Glomerular endothelial cell (primary cell): ENCODE data around the gene BGN. TPM values are rescaled to one million over a fixed set of nuclear protein-coding genes. Genes with fewer than 3 reads are reported as not detected.

Experiments
- DNase-seq: peaks from one replicate; pipeline ENCODE4 v3.0.0-alpha.2; 2011; ENCODE audit warnings: low read depth, low spot score; ENCODE audit errors: extremely low read depth
- total RNA-seq: library from RNA; depleted of rRNA; stranded (reverse); fragments of >200 nt; gene quantifications from 2 replicates; pipeline ENCODE4 v1.2.3, GENCODE V29; 2015

Gene BGN
- total RNA-seq, 1 donor from 2014 or later, result 166 TPM

DNA sequence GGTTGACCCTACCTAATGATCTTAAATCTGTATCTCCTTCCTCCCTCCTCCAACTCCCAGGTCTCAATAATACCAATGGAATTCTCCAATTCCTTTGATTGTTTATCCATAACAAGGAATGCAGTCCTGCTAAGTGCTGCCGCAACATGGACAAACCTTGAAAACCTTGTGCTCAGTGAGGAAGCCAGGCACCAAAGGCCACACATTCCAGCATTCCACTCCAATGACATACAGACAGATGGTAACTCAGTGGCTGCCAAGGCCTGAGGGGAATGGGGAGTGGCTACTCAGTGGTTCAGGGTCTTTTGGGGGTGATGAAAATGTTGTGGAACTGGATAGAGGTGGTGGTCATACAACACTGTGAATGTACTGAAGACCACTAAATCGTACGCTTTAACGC is 34.8 kb upstream of the BGN start:
- DNase-seq, result no peak

DNA sequence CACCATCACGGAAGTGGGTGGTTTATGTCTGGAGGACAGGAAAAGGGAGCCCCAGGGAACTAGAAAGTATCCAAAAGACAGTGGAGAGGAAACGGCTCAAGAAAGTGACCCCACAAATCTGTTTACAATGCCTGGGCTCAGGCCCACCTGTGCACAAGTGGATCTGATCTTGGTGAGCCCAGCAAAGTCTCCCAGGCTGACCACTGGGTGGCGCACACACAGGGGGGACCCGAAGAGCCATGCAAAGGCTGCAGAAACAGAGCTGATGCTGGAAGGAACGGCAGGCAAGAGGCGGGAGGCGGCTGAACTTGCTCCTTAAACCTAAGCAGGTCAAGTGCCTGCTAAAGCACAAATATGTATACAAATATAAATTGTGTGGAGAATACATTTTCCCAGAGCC is 34.0 kb upstream of the BGN start:
- DNase-seq, result no peak

DNA sequence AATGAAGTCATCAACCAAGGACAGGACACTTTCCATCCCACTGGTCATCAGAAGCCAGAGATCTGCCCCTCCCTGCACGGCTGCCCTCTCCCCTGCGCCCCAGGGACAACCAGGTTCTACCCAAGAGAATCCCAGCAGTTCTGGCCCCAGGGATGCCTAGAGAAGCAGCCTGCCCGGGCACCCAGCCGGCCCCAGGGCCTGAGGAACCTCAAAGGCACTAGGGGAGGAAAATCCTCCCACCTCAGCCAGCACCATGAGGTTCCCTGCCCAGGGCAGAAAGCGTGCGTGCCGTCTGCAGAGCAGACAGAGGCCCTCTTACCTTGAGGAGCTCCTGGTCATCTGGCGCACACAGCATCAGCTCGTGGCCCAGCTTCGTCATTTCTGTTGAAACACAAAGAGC is 32.5 kb upstream of the BGN start:
- no peak for DNase-seq

DNA sequence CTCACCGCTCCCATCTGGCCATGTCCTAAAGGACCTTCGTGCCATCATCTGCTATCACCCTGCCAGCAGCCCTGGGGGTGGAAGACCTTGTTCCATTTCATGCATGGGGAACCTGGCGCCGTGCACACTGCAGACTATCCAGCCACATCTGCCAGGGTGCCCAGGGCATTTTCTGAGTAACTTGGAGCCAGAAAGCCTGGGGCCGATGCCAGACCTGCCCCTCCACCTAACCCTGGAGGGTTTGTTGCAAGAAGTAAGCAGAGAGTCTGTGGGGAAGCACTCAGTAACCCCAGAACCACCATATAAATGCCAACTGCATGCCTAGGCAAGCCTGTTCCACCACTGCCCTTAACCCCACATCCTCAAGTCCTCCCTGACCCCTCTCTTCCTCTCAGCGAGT is 31.7 kb upstream of the BGN start:
- DNase-seq, result no peak

DNA sequence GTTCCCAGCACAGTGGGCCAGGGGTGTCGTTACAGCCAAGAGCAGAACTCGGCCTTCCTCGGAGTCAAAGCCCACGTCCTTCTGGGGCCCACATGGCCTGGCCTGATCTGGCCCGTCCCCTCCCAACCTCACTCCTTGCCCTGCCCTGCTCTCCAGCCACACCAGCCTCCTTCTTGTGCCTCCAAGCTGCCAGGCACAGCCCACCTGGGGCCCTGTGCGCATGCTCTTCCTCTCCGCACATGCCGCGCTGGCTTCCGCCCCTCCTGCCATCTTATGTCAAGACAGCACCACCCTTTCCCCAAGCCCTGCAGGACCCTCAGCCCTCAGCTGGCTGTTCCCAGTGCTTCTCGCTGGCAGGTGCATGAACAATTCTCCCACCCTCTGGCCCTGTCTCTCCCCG is 31.2 kb upstream of the BGN start:
- no peak for DNase-seq

DNA sequence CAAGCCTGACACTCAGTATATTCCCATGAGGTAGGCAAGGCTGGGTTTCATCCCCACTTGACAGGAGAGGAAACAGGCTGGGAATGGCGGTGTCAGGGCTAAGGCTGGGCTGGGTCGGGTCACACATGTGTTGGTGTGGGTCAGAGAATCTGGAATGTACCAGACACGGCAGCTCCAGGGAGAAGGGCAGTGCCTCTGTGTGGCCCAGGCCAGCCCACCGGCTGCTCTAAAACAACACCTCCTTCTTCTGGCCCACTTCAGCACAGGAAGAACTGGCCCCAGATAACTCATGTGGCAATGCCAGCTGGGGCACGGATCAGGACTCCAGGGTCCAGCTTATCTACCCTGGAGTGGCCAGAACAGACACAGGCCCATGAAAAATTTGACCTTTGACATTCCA is 30.7 kb upstream of the BGN start:
- DNase-seq, result no peak

DNA sequence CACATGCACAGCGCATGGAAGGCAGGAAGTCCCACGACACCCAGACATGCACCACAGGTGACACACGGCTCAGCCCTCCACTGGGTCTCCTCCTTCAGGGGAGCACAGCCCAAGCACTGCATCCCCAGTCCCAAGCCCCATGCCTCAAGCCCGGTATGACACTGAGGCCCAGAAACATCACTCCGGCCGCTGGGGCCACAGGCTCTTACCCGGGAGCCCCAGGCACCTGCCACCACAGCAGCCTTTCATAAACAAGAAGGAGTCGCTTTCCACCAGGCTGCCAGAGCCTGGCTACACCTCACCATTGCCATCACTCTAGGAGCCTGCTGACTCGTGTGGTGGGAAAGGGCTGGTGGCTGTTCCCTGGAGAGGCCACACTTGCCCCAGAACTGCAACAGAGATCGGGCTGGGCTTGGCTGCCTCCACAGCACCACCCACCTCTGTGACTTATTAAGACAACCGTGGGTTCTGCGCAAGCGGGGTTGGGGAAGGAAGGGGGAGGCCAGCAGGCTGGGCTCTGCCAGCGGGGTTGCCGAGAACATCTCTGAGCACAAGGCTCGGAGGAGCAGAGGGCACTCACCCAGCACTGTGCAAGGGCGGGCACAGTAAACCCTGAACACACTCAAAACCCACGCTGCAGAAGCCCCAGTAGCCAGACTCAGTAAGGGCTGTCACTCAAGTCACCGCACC is 28.9 kb upstream of the BGN start:
- no peak for DNase-seq

DNA sequence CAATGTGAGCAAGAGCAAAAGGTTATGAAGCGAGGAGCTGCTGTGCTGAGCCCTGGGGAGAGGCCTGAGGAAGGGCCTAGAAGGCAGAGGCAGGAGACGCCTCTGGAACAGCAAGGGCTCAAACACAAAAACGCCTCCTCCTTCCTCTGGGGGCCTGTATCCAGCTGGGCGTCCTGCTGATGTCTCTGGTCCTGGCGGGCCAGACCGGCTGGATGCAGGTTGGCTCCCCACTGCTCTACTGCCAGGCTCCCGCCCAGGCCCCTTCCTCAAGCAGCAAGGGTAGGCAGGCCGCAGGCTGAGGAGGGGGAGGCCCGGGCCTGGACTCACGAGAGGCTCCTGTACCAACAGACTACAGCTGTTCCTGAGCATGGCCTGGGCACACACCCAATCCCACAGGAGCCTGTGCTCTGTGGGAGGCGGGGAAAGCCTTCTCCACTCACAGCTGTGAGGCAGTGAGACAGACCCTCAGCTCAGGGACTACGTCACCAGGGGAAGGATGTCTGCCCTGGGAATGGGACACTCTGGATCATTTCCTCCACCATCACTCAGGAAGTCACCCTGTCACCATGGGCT is 26.7 kb upstream of the BGN start:
- no peak for DNase-seq

DNA sequence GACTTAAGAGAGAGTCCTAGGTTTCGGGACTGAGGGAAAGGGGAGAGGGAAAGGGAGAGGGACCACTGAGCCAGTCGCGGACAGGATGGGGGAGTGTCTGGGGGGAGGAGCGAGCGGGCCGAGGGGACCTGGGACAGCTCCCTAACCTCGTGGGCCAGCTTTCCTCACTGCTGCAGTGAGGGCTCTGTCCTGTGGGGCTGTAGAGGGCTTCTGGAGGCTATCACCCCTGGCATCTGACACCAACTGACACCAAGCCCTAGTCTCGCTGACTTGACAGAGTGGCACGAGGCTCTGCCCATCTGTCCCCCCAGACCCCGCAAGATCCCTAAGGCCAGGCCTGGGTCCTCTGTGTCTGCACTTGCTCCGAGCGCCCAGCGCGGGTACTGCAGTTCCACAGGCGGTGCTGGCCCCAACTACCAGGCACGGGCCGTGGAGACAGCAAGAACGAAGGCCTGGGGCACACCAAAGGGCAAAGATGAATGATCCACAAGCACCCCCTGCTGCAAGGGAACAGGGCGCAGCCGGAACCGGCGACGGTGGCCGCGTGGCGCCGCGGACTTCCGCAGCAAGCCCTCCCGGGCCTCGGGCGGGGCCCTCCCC is 24.9 kb upstream of the BGN start:
- no peak for DNase-seq

DNA sequence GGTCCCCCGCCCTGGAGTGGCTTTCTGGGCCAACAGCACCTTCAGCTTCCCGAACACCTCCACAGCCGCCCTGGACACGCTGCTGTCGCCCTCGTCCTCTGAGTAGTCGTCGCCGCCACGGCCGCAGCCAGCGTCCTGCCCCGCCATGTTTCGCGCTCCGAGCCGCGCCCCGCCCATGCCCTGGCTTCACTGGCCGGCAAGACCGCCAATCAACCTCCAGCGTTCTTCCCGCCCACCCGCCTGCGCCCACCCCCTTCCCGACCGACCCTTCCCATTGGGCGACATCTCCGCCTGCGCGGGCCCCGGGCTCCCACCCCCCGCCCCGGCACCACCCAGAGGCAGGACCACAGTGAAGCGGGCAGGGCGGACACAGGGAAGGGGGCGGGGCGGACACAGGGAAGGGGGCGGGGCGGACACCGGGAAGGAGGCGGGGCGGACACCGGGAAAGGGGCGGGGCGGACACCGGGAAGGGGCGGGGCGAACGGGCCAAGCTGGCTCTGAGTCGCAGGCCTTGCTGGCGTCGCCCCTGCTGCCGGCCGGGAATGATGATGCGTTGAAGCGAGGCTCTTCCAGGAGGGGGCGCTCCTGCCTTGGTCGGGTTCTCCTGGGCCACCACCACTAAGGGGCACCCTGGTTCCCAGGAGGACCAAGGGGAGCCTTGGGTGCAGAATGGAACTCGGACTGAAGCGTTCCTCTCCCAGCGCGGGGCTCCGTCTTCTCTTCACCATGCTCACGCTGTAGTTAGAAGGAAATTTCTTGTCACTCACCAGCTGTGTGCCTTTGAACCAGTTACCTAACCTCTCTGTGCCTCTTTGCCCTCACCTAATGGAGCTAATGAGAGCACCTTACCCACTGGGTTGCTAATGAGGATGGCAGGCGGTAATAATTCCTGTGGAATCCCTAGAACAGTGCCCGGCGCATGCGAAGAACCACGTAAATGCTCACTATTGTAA is 24.1 kb upstream of the BGN start, which contains the start of gene HAUS7:
Gene HAUS7, minus strand, starts transcription at position 166 of the 953 bp plus-strand sequence. Its CDS starts 19 bp downstream, at position 147.
- no peak for DNase-seq

DNA sequence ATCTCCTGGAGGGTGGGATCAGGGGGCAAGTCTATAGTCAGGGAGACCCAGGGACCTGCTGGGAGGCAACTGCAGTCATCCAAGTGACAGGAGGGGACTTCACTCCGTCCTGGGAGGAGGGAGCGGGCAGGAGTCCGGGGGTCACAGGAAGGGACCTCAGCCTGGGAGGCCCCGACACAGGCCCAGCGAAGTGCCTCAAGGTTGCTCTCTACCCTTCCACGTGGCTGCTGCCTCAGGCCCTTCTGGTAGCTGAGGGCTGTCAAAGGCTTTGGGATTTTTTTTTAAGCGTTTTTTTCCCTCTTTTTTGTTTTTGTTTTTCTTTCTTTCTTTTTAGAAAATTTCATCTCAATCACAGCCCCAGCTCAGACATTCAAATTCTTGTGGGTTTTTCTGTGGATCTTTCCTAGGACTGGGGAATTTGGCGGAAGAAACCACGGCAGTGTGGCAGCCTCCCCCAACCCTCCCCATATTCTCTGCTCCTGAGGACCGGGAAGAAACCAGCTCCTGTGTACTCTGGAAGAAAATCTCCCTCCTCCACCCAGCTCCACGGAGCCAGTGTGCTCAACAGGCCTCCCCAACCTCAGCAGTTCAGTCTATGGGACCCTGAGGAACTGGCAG is 23.0 kb upstream of the BGN start:
- no peak for DNase-seq

DNA sequence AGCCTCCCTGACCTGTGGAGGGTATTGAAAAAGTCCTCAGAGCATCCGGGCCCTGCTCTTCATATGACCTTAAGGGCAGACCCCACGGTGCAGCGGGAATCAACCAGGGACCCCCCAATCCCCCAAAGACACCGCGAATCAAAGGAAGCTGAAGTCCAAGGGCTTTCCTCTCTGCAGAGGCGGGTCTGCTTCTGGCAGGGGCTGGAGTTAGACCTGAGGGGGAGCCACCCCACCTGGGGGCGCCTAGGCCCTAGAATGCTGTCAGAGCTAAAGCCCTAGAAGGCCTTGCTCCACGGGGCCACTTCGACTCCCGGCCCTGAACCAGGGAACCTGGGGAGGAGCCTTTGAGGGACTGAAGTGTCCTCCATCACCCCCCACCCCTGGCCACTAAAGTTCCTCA is 21.7 kb upstream of the BGN start:
- no peak for DNase-seq

DNA sequence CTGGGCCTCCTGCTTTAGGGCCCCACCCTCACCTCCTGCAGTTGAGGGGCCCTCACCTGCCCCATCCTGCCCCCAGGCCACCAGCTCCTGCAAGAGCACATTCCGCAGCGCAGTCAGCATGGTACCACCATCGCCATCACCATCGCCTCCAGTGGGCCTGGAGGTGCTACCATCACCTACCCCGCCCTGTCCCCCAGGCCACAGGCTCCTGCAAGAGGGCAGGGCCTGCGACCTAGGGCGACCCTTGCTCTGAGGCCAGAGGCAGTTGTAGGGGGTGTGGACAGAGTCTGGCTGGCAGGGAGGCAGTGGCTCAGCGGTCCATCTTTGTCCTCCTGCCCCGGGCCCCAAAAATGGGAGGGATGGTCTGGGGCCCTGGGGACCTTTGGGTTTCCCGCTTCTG is 20.5 kb upstream of the BGN start:
- no peak for DNase-seq

DNA sequence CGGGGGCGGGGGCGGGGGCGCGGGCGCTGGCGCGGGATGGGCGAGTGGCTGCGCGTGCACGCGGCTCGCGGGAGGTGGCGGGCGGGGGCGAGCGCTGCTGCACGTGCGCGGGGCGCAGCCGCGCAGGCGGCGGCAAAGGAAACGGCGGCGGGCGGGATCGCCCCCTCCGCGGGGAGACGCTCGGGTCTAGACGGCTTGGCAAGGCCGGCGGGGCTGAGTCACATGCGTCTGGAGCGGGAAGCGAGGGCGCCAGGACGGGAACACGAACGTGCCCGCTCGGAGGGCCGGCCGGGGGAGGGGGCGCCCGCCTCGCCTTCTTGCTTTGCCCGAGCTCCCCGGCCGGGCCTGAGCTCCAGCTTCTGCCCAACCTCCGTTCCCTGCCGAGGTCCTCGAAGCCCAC is 20.1 kb upstream of the BGN start:
- no peak for DNase-seq

DNA sequence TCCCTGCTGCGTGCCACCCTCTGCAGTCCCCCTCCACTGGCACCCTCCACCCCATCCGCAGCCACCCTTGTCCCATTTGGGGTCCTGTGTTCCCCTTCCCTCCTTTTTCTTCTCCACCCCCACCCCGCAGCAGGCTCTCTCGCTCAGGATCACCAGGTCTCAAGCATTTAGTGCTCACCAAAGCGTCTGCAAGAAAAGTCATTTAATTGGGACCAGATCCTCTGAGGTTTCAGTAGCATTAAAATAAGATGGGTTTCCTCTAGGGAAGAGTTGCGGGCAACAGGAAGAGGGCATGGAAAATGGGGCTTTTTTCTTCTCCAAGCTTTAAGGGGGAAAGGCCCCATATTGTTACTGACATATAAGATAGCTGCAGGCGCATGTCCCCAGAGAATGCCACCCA is 19.5 kb upstream of the BGN start:
- DNase-seq, result no peak

DNA sequence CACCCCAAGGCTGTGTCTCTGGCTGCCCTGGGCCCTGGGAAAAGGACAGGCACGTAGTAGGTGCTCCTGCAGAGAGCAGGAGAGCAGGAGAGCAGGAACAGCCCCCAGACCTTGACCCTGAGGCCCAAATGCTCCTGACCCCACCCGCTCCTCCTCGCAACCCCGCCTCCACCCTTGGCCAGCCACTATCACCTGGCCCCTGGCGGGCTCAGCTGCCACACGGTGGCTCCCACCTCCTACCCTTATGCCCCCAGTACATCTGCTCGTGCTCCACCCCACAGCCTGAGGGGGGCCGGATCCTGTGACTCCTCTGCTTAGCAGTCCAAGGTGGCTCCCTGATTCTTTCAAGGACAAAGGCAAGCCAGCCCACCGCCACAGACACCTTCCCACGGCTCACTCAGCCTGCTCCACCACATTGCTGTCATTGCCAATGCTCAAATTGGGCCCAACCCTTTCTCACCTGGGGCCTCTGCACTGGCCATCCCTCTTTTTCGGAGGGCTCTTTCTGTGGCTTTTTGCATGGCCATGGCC is 19.0 kb upstream of the BGN start:
- DNase-seq, result no peak

DNA sequence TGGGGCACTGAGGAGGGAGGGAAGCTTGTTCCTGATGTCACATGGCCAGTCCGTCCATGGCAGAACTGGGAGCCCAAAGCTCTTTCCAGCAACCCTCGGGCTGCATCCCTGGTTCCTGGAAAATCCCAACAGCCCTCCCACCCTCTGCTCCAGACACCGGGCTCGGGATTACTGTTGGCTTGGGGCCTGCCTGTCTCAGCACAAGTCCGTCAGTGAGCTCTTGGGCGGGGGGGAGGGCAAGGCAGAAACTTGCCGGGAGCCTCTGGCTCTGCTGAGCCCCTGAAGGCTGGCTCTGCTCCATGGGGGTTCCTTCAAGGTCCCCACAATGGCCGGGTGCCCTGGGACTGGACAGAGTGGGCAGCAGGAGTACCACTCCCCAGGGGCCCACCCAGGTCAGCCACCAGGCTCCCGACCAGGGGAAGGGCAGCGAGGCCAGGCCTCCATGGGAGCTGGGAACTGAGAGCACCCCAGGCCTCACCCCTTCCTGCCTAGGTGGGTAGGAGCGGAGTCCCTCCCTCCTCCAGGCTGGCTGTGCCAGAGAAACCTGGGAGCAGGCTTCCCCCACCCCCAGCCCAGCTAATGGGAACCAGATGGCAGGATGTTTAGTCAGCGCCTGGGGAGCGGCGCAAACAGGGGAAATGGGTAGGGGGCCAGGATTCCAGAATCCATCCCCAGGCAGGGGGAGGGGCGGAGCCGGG is 18.0 kb upstream of the BGN start:
- no peak for DNase-seq

DNA sequence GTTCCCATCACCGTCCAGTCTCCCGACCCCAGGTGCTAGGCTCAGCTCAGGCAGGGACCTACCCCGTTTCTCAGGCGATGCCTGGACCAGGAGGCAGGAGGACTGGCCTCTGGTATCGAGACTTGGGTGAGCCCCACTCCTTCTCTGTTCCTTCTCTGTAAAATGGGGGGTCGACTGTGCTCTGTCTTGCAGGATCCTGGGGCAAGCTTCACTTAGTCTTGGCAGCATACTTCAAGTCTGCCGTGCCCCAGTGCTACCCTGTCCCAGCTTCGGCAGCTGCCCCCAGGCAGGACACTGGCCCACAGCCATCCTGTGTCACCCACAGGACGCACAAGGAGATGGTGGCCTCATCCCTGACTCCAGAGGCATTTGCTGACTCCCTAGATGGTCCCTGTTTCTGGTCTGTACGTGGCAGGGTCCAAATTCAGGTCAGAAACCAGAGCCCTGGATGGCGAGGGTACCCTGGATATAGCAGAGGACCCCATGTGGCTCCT is 17.4 kb upstream of the BGN start:
- DNase-seq, result no peak

DNA sequence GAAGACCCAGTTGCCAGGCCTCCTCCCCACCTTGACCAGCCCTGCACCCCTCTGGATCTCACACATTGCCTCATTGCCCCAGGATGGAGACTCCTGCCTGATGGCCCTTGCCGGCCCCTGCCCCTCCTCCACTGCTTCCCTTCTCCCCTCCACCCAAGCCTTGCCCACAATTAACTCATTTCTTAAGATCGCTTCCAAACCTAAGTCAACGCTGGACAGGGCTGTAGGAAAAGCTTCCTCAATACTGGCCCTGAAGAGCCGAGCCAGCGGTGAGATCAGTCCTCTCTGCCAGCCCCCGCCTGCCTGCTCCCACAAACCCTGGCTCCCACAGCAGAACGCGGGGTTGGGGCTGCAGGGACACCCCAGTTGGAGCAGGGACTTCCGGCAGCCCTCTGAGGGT is 16.9 kb upstream of the BGN start:
- no peak for DNase-seq

DNA sequence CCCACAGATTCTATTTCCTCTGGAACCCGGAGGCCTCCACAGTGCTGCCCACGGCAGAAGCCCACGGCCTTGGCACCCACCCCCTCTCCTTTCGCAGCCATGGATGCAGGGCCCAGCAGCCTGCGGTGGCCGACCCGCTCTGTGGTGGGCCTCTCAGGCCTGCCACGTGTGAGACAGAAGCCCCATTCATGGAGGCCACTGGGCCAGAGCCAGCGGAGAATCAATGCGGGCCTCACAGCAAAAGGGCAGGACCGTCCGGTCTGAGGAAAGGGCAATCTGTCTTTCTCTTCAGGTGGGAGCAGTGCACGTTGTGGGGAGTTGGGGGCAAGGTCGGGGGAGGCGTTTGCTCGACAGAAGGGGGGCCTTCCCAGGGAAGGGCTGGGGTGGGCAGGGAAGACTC is 16.0 kb upstream of the BGN start:
- no peak for DNase-seq
